Kidney epithelial cell (primary cell): ENCODE measurements around the gene F13A1. TPM values are rescaled to one million over a fixed set of nuclear protein-coding genes. Genes with fewer than 3 reads are reported as not detected.
A peak's percentile ranks its signal among the peaks of the same experiment; 100 is the strongest.

Source experiments
- DNase-seq: peaks from one replicate; pipeline ENCODE4 v3.0.0-alpha.2; 2010; ENCODE audit warnings: low read depth
- H3K27me3 ChIP-seq: 2 replicates; pipeline ENCODE4 v1.6.0; 2011; ENCODE audit warnings: low read length; ENCODE audit not compliant: control insufficient read depth, insufficient read depth
- H3K36me3 ChIP-seq: 2 replicates; pipeline ENCODE4 v1.5.1; 2011; ENCODE audit warnings: low read length; ENCODE audit not compliant: control insufficient read depth, insufficient read depth
- H3K4me3 ChIP-seq: 2 replicates; pipeline ENCODE4 v1.5.1; 2011; ENCODE audit warnings: low read depth, mild to moderate bottlenecking, control low read depth, low read length
- CTCF ChIP-seq: IDR thresholded peaks from 2 replicates; pipeline ENCODE4 v1.5.1; 2011; ENCODE audit warnings: mild to moderate bottlenecking, moderate library complexity, low read length, control low read depth, inconsistent platforms; ENCODE audit not compliant: insufficient read depth, poor library complexity, severe bottlenecking
- total RNA-seq: library from RNA; depleted of rRNA; stranded (reverse); fragments of >200 nt; gene quantifications from 2 replicates; pipeline ENCODE4 v1.2.3, GENCODE V29; 2015

Gene F13A1
- total RNA-seq, 1 donor from 2014 or later, result 2.1 TPM

GRCh38 chr6:6248651-6249050 is 71.8 kb downstream of the F13A1 start:
- Histone ChIP-seq H3K36me3 (no peaks in the 10 kb centered on the region), H3K27me3 (no peaks in the 10 kb centered on the region), H3K4me3 (no peak overlapping the region)
- no peak for TF ChIP-seq CTCF
- no peak for DNase-seq

GRCh38 chr6:6246544-6246943 is 73.9 kb downstream of the F13A1 start:
- Histone ChIP-seq H3K4me3 (no peak overlapping the region), H3K27me3 (no peaks in the 10 kb centered on the region), H3K36me3 (no peaks in the 10 kb centered on the region)
- peak; percentile 23 for DNase-seq
- no peak for TF ChIP-seq CTCF

GRCh38 chr6:6244624-6245023 is 75.8 kb downstream of the F13A1 start:
- no peaks in the 10 kb centered on the region for H3K36me3 ChIP-seq
- H3K27me3 ChIP-seq, result no peaks in the 10 kb centered on the region
- no peak for DNase-seq
- no peak for TF ChIP-seq CTCF
- H3K4me3 ChIP-seq, result no peak overlapping the region

GRCh38 chr6:6243846-6244245 is 76.6 kb downstream of the F13A1 start:
- no peak for TF ChIP-seq CTCF
- no peak for DNase-seq
- H3K36me3 ChIP-seq, result no peaks in the 10 kb centered on the region
- H3K27me3 ChIP-seq, result no peaks in the 10 kb centered on the region
- H3K4me3 ChIP-seq, result no peak overlapping the region

- no peak for TF ChIP-seq CTCF
- Histone ChIP-seq H3K36me3 (no peaks in the 10 kb centered on the region), H3K27me3 (no peaks in the 10 kb centered on the region), H3K4me3 (no peak overlapping the region)
- no peak for DNase-seq
Observed at GRCh38 chr6:6239598-6240581, 80.6 kb downstream of the F13A1 start.
